ENCODE measurements around the gene PRKCD. TPM values are rescaled to one million over a fixed set of nuclear protein-coding genes. Genes with fewer than 3 reads are reported as not detected.

The PRKCD gene
- total and polyA plus RNA-seq, 2 of the 4 experiments (the other 2 are of a cell fraction) = 4.3 to 19.0 TPM

DNA sequence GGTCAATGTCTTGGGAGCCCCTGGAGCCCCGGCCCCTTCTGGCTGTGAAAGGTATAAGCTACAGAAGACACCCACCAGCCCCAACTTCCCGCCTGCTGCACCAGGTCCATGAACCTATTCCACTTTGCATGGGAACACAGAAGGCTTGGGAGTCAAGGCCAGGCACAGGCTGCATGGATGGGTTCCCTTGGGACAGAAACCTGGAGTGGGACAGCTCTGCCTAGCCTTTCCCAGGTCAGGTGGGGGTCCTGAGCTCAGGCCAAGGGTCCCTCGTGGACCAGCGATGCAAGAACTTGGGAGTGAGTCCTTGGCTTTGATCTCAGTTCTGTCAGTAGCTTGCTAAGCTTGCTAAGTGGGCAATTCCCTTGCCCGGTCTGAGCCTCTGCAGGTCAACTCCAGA is 69.8 kb downstream of the PRKCD start:
- intact Hi-C loops (cut with micrococcal nuclease) = no loop called here
- in situ Hi-C loops (cut with MboI; ENCODE audit: low sequenced_read_pairs) = no loop called here
- H4K20me1 ChIP-seq (ENCODE audit: insufficient read depth, low read length) = peaks cover 11% of the 10 kb centered on the region
- H3K14ac ChIP-seq (replicated peaks; ENCODE audit: low read depth, low read length) = no peak overlapping the region
- no peak overlapping the region for H3K4me2 ChIP-seq (ENCODE audit: low read depth, low read length)
- H3K9me3 ChIP-seq (ENCODE audit: control insufficient read depth, insufficient read depth, low read length) = no peaks in the 10 kb centered on the region
- H2BK15ac ChIP-seq (ENCODE audit: low read depth, low read length) = no peak overlapping the region
- H3K27ac ChIP-seq (ENCODE audit: insufficient read depth, low read length) = no peak overlapping the region
- POLR2A ChIA-PET (ENCODE audit: unreplicated experiment) = no interaction called here
- peaks cover 95% of the 10 kb centered on the region for H3K36me3 ChIP-seq (ENCODE audit: control insufficient read depth, insufficient read depth, low read length)
- H3K4ac ChIP-seq (ENCODE audit: low read depth, low read length) = no peak overlapping the region
- H2AK5ac ChIP-seq (ENCODE audit: low read depth, low read length) = no peak overlapping the region
- WGBS, 2 experiments (ENCODE audit: extremely low coverage in 2 of 2, insufficient read length in 1 of 2) = 93% methylated on average over 2 of the region's 5 CpGs; no CpG with 5 or more reads in 1 of the 2 experiments
- H4K8ac ChIP-seq (ENCODE audit: low read depth in 2 of 2, low read length in 2 of 2) = no peak overlapping the region
- no peak overlapping the region for H4K91ac ChIP-seq (ENCODE audit: insufficient read depth, low read depth, low read length)
- H3K56ac ChIP-seq (ENCODE audit: extremely low read depth, insufficient read depth, low read length) = no peak overlapping the region
- dilution Hi-C loops (cut with HindIII; ENCODE audit: low sequenced_read_pairs, unreplicated experiment) = no loop called here
- H4K5ac ChIP-seq (ENCODE audit: low read depth, low read length) = no peak overlapping the region
- H3K23ac ChIP-seq (ENCODE audit: low read depth, low read length) = no peak overlapping the region
- TF ChIP-seq POLR2A (IDR thresholded peaks at IDR 0.05; ENCODE audit: low read depth, low read length) (no peak), SMC3 (IDR thresholded peaks at IDR 0.05; ENCODE audit: low read depth, low read length) (no peak), CEBPB (IDR thresholded peaks at IDR 0.05; ENCODE audit: low read depth, low read length) (no peak), BHLHE40 (IDR thresholded peaks at IDR 0.05; ENCODE audit: low read depth, low read length) (no peak), CHD1 (IDR thresholded peaks at IDR 0.05; ENCODE audit: low read depth, low read length) (no peak), RCOR1 (IDR thresholded peaks at IDR 0.05; ENCODE audit: insufficient replicate concordance, low read length) (no peak), RFX5 (IDR thresholded peaks at IDR 0.05; ENCODE audit: low read depth, low read length) (no peak), NFE2L2 (IDR thresholded peaks at IDR 0.05; ENCODE audit: low read depth, low read length) (no peak)
- TF ChIP-seq, protein P1, sequence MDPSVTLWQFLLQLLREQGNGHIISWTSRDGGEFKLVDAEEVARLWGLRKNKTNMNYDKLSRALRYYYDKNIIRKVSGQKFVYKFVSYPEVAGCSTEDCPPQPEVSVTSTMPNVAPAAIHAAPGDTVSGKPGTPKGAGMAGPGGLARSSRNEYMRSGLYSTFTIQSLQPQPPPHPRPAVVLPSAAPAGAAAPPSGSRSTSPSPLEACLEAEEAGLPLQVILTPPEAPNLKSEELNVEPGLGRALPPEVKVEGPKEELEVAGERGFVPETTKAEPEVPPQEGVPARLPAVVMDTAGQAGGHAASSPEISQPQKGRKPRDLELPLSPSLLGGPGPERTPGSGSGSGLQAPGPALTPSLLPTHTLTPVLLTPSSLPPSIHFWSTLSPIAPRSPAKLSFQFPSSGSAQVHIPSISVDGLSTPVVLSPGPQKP (IDR thresholded peaks at IDR 0.05; ENCODE audit: borderline replicate concordance, low read depth, low read length) = no peak
- CTCF ChIA-PET = no interaction called here
- DNase-seq (no peak), ATAC-seq (ENCODE audit: low read depth) (no peak)
- H2BK5ac ChIP-seq (ENCODE audit: low read depth, low read length, poor library complexity, severe bottlenecking) = no peak overlapping the region
- H3K4me1 ChIP-seq (ENCODE audit: control insufficient read depth, insufficient read depth, low read length) = peaks cover 4% of the 10 kb centered on the region
- H3K9me1 ChIP-seq (ENCODE audit: insufficient read depth, low read length) = peaks cover 10% of the 10 kb centered on the region; the same call in 1 of the 2 replicates
- peaks cover 47 to 74% of the 10 kb centered on the region in 2 experiments for H3K79me1 ChIP-seq (ENCODE audit: low read depth in 1 of 2, low read length in 2 of 2)
- H2AFZ ChIP-seq (replicated peaks; ENCODE audit: low read length, poor library complexity) = no peak overlapping the region
- H3K18ac ChIP-seq (ENCODE audit: low read depth, low read length) = no peak overlapping the region
- no TSS peak for BruUV-seq (replicated peaks)
- H2AK9ac ChIP-seq (replicated peaks; ENCODE audit: low read depth, low read length, poor library complexity) = no peak overlapping the region
- no peak overlapping the region for H2BK20ac ChIP-seq (ENCODE audit: low read depth, low read length)
- no peak overlapping the region for H2BK120ac ChIP-seq (ENCODE audit: low read depth, low read length)
- no peaks in the 10 kb centered on the region for H3K27me3 ChIP-seq (ENCODE audit: control insufficient read depth, insufficient read depth, low read length)
- no peak overlapping the region for H3K4me3 ChIP-seq (ENCODE audit: insufficient read depth, low read depth, low read length)
- H3K9ac ChIP-seq (ENCODE audit: low read depth, low read length) = no peak overlapping the region

All from IMR-90 (cell line).